HG02840 (cell line): ENCODE measurements around the gene RPS14.
"Not testable (repeated sequence)": the region's sequence is repeated elsewhere in the genome, so short reads cannot be mapped to it uniquely, and the experiment has no call there.

ENCODE experiments used
- ATAC-seq: cut with Tn5 transposase; IDR thresholded peaks from one replicate; pipeline ENCODE4 v1.9.1; 2021; ENCODE audit warnings: mild to moderate bottlenecking, moderate library complexity, moderate number of reproducible peaks; ENCODE audit not compliant: unreplicated experiment, low FRiP score

Gene RPS14

DNA sequence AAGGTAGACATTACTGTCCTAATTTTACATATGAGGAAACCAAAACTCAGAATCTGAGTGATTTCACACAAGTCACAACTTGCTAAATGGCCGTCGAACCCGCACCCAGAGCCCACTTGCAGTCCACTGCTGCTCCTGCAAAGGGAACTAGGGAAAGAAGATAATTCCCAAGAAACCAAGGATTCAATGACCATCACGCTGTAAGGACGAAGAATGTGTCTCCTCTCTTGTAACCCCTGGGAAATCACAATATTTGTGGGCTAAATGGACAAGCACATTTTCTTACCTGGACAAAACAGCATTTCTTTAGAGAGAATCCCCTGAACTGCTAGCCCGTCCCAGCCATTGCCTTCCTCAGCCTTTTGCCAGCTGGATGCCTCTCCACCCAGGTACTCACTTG, 2.4 kb downstream of the RPS14 start:
- ATAC-seq, result no peak

DNA sequence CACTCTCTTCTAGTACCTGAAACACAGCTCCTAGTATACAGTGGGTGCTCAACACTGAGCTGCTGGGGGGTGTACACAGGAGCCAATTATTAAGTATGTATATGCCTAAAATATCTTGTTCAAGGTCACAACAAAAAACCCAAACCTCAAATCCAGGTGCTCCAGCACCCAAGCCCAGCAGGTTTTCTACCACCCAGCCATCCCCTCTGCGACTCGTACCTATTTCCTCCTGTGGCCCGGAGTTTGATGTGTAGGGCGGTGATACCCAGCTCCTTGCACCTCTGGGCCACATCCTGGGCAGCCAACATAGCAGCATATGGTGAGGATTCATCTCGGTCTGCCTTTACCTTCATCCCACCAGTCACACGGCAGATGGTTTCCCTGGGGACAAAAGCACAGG, 3.0 kb downstream of the RPS14 start:
- ATAC-seq, result no peak

DNA sequence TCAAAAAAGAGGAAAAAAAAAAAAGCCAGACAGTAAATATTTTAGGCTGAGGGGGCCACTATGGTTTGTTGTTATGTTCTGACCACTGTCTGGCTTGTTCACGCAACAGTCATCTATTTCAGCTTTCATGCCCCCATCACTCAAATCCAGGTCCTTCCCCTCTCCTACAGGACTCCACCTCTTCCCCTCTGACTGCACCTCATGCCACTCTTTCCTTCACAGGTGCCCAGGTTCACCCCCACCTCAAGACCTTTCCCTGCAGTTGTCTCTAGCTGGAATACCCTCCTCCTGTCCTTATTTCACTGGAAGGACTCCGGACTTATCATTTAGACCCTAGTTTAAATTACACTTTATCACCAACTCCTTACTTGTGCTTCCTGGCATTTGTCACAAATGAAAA, 3.5 kb downstream of the RPS14 start:
- ATAC-seq, result no peak

DNA sequence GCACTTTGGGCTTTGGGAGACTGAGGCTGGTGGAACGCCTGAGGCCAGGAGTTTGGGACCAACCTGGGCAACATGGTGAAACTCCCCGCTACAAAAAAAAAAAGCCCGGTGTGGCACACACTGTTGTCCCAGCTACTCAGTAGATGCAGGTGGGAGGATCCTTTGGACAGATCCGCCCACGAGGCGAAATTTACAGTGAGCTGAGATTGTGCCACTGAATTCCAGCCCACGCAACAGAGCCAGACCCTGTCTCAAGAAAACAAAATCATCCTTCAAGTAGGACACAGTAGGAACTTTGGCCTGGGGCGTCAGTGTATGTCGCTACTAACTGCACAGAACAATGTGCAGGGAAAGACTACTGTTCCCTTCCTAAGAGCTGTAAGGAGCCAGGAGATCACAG, 4.8 kb downstream of the RPS14 start:
- no peak for ATAC-seq

DNA sequence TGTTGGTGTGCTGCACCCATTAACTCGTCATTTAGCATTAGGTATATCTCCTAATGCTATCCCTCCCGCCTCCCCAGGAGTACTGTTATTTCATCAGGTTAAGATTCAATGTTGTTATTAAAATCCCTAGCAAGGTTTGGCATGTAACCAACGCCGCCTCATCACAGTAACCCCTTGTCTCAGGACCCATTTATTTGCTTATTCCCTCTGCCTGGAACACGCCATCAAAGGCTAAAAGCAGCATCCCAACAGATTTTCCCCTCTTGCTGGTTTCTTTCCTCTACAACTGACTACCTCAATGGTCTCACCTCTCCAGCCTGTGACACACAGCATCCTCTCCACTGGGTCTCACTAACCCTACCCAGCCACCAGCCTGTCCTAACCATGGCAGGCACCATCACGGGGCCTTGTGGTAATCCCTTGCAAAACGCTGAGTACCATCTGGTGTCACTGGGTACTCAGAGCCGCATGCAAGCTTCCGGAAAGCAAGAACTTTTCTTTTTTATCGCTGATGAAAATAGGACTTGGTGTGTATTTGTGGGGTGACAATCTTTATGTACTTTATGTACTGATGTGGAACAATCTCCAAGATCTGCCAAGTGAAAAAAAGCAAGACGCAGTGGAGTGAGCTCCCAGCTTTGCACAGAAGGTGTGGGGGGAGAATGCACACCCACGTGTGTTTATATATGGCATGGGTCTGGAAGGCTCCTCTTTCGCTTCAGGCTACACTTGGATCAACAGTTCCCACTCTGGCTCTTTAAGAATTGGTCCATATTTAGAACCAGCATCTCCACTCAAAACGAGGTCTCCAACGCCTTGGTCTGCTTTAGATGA, 6.1 kb downstream of the RPS14 start:
- ATAC-seq, result no peak

DNA sequence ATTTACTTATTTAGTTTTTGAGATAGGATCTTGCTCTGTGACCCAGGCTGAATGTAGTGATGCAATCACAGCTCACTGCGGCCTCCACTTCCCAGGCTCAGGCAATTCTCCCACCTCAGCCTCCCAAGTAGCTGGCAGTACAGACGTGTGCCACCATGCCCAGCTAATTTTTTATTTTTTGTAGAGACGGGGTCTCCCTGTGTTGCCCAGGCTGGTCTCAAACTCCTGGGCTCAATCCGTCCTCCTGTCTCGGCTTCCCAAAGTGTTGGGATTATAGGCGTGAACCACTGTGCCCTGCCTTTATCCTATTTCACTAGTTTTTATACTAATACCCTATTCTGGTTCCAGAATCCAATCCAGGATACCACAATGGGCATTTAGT, 6.8 kb downstream of the RPS14 start:
- ATAC-seq, result no peak

DNA sequence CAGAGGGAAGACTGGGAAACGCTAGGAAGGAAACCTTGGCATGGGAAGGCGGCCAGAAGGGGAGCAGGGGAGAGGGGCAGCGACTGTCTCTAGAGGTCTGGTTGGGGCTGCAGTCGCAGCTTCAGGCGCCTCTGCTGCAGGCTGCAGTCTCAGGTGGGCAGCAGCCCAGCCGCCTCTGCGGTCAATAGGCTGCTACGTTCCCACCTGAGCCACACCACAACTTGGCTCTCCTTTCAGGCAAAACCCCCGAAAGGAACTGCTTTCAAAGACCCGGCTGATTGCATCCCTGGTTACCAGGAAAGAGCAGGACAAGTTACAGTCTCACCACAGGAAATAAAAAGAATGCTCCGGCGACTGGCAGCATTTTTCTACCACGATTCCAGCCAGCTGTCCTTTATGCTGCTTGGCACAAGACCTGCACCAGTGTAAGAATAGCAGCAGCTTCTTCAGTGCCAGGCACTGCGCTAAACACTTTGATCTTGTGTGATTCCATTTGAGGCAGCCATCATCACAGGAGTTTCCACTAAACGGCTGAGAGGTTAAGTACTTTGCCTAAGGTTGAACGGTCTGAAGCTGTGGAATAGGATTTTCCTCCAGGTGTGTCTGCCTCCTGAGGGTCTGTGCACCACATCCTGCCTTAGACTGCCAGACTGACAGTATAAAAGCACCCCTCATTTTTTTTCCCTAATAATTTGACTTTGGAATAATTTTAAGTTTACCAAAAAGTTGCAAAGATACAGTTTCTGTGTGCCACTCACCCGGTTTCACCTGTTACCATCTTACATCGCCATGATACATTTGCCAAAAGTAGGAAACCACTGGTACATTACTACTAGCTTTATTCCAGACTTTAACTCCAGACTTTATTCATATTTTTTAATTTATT, 7.5 kb downstream of the RPS14 start:
- no peak for ATAC-seq

DNA sequence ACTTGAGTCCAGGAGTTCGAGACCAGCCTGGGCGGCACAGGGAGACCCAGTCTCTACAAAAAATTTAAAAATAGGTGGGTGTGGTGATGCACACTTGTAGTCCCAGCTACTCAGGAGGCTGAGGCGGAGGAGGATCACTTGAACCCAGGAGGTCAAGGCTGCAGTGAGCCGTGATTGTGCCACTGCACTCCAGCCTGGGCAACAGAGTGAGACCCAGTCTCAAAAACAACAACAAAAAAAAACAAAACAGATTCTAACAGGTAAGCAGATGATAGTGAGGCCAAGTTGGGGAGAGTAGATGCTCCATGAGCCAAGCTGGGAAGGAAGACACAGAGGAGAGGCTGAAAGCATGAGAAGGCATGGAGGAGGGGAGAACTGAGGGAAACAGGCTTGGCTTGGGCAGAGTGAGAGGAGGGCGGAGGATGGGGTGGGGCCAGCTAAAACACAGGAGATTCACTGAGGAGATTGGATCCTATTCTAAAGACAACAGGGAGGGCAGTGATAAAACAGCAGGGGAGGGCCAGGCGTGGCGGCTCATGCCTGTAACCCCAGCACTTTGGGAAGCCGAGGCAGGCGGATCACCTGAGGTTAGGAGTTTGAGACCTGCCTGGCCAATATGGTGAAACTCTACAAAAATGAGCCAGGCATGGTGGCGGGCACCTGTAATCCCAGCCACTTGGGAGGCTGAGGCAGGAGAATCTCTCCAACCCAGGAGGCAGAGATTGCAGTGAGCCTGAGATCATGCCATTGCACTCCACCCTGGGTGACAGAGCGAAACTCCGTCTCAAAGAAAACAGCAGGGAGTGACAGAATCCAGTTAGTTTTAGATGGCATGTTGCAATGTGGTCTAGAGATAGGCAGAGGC, 8.4 kb downstream of the RPS14 start:
- ATAC-seq, result no peak

DNA sequence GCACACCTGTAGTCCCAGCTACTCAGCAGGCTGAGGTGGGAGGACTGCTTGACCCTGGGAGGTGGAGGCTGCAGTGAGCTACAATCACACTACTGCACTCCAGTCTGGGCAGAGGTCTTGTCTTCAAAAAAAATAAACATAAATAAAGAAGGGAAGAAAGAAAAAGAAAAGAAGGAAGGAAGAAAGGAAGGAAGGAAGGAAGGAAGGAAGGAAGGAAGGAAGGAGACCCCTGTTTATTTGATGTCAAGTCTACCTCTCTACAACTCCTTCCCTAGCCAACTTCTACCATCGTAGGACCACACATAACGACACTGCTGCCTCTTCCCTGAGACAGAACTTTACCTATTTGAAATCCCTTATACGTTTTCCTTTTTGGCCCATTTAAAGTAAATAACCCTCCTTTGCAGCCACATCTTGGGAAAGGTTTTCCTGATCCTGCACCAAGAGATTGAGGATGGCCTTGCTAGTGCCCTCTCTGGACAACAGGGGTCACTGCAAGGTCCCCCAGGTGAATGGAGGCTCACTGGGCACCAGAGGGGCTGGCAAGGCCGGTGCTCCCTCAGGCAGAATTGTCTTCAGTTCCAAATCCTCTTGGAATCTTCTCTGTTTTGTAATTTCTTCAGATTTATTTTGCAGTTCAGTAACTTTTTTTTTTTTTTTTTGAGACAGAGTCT, 10.5 kb downstream of the RPS14 start:
- ATAC-seq, result no peak

DNA sequence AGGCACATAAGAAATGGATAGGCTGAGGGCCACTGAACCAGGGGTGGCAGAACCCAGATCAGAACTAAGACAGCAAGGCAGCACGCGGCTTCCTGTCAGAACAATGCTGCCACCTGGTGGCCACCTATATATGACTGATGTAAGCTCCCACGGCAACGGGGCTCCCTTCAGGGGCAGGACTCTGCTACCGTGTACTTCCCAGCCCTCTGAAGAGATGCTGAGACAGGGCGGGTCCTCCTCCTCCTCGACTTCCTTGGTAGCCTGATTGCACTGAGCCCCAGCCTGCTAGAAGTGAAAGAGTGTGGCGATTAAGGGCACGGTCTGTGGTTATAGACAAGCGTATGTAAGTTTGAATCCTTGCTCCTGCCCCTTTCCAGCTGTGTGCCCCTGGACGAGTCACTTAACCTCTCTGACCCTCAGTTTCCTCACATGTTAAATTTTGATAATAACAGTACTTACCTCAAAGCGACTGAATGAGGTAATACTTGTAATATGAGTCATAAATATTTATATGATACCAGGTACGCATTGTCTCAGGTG, 13.3 kb downstream of the RPS14 start:
- ATAC-seq, result no peak

DNA sequence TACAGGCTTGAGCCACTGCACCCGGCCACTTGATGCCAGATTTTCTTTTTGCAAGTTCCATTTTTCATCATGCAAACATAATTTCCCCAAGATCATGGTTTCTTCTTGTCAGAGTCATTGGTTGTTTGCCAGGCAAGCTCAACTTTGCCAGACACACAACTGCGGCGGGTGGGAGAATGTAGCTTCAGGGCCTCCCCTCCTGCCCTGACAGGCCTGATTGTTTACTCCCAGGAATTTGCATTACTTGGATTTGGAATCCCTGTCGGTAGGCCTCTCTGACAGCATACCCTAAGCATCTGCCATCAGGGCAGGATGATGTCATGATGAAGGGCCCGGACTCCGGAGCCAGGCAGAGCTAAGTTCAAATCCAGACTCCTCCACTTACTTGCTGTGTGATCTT, 15.1 kb downstream of the RPS14 start:
- no peak for ATAC-seq

DNA sequence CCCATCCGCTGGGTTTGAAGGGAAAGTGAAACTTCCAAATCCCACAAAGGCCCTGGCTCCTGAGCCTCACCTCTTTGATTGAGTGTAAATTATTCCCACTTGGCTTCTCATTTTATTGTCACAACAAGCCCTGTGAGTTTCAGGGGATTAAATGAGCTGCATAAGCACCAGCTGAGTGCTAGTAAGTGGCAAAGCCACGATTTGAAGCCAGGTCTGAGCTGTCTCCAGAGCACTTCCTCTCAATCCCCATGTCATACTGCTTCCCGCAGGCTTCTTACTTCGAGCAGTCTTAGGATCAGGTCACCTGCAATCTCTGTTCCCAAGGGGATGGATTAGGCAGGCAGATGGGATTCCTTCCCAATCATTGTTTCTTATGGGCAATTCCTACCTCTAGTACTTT, 18.0 kb downstream of the RPS14 start:
- ATAC-seq, result no peak

DNA sequence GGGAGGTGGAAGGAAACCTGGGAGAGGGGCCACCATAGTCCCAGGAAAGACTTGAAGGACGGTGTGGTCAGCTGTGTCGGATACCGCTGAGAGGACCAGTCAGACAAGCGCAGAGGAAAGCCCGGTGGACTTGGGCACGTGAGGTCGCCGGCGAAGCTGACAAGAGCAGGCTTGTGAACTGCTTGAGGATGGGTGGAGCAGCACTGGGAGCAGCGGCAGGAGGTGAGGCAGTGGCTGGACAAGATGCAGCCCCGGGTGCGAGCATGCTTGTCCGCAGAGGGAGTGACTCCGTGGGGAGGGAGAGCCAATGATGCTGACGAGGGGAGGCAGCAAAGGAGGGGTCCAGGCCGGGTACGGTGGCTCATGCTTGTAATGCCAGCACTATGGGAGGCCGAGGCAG, 18.5 kb downstream of the RPS14 start:
- no peak for ATAC-seq

DNA sequence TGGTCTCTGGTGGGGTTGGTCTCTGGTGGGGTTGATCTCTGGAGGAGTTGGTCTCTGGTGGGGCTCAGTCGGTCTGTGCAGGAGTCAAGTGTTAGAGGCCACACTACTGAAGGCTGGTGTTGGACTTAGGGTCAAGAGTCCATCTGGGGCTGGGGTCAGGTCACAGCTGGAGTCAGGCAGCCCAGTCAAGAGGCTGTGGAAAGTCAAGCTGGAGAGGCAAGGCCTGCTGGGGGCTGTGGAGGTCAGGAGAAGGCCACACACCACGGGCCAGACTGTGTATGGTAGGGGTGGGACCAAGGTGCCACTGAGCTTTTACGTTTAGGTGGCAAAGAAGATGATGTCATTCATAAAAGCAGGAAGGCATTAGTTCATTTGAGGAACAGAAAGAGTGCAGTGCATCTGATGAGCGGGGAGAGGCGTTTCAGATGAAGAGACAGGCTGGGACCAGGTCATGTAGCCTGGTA, 20.1 kb downstream of the RPS14 start:
- no peak for ATAC-seq

DNA sequence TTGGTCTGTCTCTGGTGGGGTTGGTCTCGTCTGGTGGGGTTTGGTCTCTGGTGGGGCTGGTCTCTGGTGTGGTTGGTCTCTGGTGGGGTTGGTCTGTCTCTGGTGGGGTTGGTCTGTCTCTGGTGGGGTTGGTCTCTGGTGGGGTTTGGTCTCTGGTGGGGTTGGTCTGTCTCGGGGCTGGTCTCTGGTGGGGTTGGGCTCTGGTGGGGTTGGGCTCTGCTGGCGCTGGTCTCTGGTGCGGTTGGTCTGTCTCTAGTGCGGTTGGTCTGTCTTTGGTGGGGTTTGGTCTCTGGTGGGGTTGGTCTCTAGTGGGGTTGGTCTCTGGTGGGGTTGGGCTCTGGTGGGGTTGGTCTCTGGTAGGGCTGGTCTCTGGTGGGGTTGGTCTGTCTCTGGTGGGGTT, 20.6 kb downstream of the RPS14 start:
- no peak for ATAC-seq

DNA sequence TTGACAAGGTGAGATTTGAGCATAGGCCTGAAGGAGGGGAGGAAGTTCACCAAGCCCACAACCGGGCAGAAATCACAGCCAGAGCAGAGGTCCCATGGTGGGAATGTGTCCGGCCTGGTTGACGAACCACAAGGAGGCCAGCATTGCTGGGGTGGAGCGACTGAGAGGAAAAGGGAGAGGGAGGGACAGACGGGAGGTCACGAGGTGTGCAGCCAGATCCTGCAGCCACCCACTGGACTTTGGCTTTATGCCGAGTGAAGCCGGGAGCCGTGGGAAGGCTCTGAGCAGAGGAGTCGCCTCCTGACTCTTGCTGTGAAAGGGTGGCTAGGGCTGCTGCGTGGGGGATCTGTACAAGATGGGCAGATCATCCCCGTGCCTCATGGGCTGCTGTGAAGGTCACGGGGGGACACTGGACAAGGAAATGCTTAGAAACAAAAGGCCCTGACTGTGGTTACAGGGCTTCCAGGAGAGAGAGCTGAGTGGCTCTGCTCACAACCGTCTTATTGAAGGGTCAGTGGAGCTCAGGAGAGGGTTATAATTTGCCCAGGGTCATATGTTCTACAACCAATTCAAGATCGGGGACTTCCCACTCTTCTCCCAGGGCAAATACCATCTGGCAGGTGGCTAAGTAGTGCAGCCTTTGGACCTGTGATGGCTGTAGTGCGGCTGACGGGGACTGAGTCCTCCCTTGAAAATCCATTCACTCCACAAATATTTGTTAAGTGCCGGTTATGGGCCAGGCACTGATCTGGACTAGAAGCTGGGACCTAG, 21.2 kb downstream of the RPS14 start:
- no peak for ATAC-seq

DNA sequence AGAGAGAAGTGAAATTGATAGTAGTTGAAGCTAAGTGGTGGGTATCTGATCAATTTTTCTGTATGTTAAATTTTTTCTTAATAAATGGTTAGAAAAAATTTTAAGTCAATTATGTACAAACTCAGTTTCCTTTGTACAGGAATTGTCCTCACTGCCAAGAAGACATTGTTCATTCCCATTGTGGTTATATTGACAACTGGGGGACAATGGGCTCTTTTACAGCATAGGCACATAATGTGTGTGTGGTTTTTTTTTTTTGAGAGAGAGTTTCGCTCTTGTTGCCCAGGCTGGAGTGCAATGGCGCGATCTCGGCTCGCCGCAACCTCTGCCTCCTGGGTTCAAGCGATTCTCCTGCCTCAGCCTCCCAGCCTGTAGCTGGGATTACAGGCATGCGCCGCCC, 23.4 kb downstream of the RPS14 start:
- ATAC-seq, result not testable (repeated sequence)

DNA sequence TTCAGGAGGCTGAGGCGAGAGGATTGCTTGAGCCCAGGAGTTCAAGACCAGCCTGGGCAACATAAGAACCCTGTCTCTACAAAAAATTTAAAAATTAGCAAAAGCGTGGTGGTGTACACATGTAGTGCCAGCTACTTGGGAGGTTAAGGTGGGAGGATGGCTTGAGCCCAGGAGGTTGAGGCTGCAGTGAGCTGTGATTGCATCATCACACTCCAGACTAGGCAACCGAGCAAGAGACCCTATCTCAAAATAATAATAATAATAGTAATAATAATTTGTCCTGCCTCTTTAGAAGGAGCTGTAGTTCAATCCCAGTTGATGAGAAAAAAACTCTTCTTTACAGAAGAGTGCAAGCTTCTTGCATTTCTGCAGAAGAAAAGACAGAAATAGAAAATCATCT, 26.8 kb downstream of the RPS14 start:
- ATAC-seq, result no peak

DNA sequence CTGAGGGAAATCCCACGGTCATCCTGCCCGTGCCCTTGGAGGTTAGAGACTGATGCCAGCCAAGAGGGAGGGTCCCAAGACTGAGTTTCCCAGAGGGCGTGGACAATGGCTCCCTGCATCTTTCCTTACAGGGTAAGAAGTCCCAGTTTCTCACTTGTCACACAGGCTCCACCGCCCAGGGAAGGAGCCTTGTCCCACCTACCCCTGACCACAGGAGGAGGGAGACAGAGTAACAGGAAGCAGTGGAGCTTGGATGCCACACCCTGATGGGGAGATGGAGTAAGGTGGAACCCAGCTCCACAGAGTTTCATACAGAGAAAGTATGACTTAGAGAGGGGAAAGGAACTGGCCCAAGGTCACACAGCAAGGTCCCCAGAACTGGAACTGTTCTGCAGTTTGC, 27.5 kb downstream of the RPS14 start:
- ATAC-seq, result no peak
